NCI-H1436 treated with DMSO at 0.1 percent for 48 hours (cell line): ENCODE measurements around the gene FAM136A.
"Not testable (repeated sequence)": the region's sequence is repeated elsewhere in the genome, so short reads cannot be mapped to it uniquely, and the experiment has no call there.

Experiments used
- DNase-seq: peaks from one replicate; lab custom pipeline; 2025; lab: John Stamatoyannopoulos, UW

Gene FAM136A

DNA sequence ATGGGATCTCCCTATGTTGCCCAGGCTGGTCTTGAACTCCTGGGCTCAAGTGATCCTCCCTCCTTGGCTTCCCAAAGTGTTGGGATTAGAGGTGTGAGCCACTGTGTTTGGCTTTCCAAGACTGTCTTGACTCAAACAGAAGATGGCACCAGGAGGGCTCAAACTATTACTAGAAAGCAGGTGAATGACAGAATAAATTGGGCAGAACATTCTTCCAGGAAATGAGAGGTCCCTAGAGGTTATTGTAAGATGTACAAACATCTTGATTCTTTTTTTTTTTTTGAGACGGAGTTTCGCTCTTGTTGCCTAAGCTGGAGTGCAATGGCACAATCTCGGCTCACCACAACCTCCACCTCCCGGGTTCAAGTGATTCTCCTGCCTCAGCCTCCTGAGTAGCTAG, 4.0 kb downstream of the FAM136A start:
- not testable (repeated sequence) for DNase-seq

- DNase-seq = no peak
Measured at GRCh38 chr2:70283500-70284191, 18.2 kb downstream of the FAM136A start.

DNA sequence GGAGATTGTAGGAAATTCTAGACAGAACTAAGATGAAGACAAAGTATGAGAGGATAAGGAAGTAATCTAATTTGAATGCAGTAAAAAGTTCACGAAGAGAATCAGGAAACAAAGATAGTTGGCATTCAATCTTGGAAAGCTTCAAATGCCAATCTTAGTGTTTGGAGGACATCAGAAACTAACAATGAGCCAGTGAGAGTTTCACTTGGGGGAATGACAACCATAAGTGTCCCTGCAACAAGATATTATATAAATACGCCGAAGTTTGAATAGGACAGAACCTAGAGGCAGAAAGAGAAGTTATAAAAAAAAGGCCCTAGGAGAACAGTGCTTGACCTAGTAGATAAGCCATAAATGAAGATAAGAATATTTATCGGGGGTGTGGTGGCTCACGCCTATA, 19.4 kb downstream of the FAM136A start:
- DNase-seq = no peak

- DNase-seq = no peak
Measured at GRCh38 chr2:70280242-70280798, 21.5 kb downstream of the FAM136A start.

DNA sequence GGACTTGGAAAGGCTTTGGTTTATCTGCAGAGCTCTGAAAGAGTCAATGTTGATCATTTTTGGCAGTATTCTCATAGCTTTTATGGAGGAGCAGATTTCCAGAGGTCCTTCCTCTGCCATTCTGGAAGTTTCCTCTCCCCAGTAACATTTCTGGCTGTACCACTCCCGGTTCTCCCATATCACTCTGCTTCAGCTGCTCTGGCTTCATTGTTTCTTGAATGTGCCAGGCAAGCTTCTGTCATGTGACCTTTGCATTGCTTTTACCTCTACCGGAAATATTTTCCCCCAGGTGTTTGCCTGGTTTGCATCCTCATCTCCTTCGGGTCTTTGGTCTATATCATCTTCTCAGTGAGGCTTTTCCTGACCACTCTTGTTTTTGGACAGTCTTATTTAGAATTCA, 31.5 kb downstream of the FAM136A start:
- no peak for DNase-seq

DNA sequence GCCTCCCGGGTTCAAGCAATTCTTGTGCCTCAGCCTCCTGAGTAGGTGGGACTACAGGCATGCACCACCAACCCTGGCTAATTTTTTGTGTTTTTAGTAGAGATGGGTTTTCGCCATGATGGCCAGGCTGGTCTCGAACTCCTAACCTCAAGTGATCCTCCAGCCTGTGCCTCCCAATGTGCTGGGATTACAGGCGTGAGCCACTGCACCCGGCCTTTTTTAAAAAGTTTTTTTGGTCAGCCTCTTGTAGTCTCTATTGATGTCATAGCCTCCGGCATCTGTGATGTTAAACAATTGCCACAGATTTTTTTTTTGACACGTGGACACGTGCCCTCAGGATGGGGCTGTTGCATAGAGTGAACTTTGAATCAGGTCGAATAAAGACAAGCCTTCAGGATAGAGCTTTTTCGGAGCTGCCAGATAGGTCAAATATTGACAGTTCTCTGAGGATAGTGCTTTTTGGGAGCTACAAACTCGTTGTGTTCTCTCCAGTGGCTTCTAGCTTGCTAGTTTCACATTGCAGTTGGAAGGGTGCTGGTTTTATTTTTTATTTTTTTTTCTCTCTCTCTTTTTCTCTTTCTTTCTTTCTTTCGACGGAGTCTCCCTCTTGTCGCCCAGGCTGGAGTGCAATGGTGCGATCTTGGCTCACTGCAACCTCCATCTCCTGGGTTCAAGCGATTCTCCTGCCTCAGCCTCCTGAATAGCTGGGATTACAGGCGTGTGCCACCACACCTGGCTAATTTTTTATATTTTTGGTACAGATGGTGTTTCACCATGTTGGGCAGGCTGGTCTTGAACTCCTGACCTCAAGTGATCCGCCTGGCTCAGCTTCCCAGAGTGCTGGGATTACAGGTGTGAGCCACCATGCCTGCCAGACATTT, 32.2 kb downstream of the FAM136A start:
- not testable (repeated sequence) for DNase-seq

- DNase-seq = not testable (repeated sequence)
Measured at GRCh38 chr2:70266925-70267324, 34.9 kb downstream of the FAM136A start.

GRCh38 chr2:70261501-70261900, 40.4 kb downstream of the FAM136A start:
- no peak for DNase-seq

- DNase-seq = no peak
Measured at GRCh38 chr2:70258532-70258875, 43.4 kb downstream of the FAM136A start.

DNA sequence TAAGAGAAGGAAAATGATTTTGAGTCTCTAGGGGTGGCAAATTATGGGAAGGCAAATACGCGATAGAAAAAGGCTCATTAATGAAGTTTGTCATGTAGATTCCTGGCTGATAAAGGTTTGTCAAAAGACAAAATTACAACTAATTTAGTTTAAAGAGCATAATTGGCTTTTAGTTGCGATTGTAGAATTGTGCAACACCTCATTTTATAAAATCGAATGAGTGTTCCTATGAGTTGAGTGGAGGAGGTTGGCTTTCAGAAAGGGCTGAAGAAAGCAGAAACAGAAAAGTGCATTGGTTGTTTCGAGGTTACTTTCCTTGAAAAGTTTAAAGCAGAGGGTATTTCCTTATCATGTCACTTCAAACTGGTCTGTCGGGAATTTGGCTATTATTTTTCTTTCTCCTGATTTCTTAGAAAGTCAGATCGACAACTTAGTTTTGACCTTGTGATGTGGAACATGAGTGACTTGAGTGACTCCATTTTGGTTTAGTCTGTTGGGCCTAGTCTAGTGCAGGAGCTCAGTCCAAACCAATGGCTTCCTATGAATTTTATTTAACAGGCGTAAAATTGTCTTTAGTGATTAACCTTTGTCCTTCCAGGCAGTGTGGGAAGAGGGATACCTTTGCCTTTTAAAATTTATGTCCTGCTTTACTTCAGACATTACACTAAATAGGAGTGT, 46.1 kb downstream of the FAM136A start:
- peak; percentile 27 for DNase-seq

DNA sequence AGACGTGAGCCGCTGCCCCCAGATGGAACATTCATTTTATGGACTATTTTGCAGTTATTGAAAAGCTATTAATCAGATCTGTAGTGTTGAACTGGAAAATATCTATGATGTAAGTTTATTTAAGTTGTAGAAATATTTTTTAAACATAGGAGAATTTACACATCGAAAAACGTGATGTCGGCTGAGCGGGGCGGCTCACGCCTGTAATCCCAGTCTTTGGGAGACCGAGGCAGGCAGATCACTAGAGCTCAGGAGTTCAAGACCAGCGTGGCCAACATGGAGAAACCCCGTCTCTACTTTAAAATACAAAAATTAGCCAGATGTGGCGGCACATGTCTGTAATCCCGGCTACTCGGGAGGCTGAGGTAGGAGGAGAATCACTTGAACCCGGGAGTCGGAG, 51.4 kb downstream of the FAM136A start:
- DNase-seq = no peak

GRCh38 chr2:70248181-70248847, 53.6 kb downstream of the FAM136A start, which contains the start of gene TIA1:
Gene TIA1 (minus strand): TSS chr2:70248628. CDS start chr2:70248430, 198 bp downstream.
- DNase-seq = peak; percentile 92

- no peak for DNase-seq
Measured at GRCh38 chr2:70247364-70248180, 54.3 kb downstream of the FAM136A start.
